ENCODE results near the gene SPOCK3. TPM values are rescaled to one million over a fixed set of nuclear protein-coding genes. Genes with fewer than 3 reads are reported as not detected.

Gene SPOCK3
- total and polyA plus RNA-seq, 2 experiments from 2014 or later = 1.6 to 4.1 TPM

DNA sequence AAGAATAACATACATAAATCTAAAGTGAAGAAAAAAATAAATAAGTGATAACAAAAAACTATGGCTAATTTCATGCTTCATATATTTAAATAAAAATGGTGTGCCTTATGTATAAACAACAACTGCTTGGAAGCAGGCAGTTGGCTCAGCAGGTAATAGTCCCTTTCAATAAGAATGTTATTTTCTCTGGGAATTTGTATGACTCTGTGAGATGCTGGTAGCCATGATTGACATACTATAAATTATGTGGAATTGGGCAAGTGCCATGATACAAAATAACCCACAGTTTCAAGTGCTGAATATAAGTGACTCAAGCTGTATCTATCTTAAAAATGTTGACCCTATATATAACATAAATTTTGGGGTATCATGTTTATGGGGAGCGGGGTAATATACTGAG lies 546.5 kb downstream of the SPOCK3 start:
- H3K4me2 ChIP-seq = no peak overlapping the region
- no peaks in the 10 kb centered on the region for H3K9me2 ChIP-seq (ENCODE audit: insufficient read depth)
- Mint-ChIP-seq H3K9me3 (no peaks in the 10 kb centered on the region), H3K4me3 (no peak overlapping the region), H3K27me3 (ENCODE audit: insufficient read depth, low read depth, poor library complexity) (no peaks in the 10 kb centered on the region), H3K27ac (no peak overlapping the region), H3K36me3 (ENCODE audit: low read depth) (no peaks in the 10 kb centered on the region), H3K4me1 (peaks cover 7% of the 10 kb centered on the region; the same call in 2 of the 3 replicates)
- no peak overlapping the region for H3K27ac ChIP-seq (ENCODE audit: low read depth)
- H4K20me1 ChIP-seq (replicated peaks; ENCODE audit: insufficient read depth) = no peaks in the 10 kb centered on the region
- no peak for DNase-seq (ENCODE audit: low spot score)
- H3K36me3 ChIP-seq (ENCODE audit: insufficient read depth) = no peaks in the 10 kb centered on the region
- H3K79me2 ChIP-seq (replicated peaks; ENCODE audit: insufficient read depth) = no peaks in the 10 kb centered on the region
- H3K4me3 ChIP-seq = no peak overlapping the region
- peaks cover 6% of the 10 kb centered on the region for H3K4me1 ChIP-seq (ENCODE audit: insufficient read depth)
- no peak overlapping the region for H2AFZ ChIP-seq
- TF ChIP-seq EZH2 (IDR thresholded peaks at IDR 0.05; ENCODE audit: low read depth, unreplicated experiment) (no peak), JUNB (IDR thresholded peaks at IDR 0.05; ENCODE audit: unreplicated experiment) (no peak), ZNF114 (CRISPR knock-in tag; IDR thresholded peaks at IDR 0.05) (no peak), ZNF331 (CRISPR knock-in tag; IDR thresholded peaks at IDR 0.05; ENCODE audit: low read depth) (no peak)
- TF ChIP-seq, protein P1, sequence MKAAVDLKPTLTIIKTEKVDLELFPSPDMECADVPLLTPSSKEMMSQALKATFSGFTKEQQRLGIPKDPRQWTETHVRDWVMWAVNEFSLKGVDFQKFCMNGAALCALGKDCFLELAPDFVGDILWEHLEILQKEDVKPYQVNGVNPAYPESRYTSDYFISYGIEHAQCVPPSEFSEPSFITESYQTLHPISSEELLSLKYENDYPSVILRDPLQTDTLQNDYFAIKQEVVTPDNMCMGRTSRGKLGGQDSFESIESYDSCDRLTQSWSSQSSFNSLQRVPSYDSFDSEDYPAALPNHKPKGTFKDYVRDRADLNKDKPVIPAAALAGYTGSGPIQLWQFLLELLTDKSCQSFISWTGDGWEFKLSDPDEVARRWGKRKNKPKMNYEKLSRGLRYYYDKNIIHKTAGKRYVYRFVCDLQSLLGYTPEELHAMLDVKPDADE (IDR thresholded peaks at IDR 0.05) = no peak
- H3K27me3 ChIP-seq (ENCODE audit: insufficient read depth) = no peaks in the 10 kb centered on the region
- no peaks in the 10 kb centered on the region for H3F3A ChIP-seq (replicated peaks; ENCODE audit: low read depth)
- ATAC-seq = no peak

Small RNA genes lying within 50 kb of the gene (small RNA-seq; reads per million reads assigned to genes)
- gene RNA5SP171 (ENCODE audit: low replicate concordance) = not detected

All from GM23338 (cell line).